ENCODE results near the gene PROX2. TPM values are rescaled to one million over a fixed set of nuclear protein-coding genes. Genes with fewer than 3 reads are reported as not detected.

PROX2 gene
- total RNA-seq, 1 donor from 2014 or later: not detected

DNA sequence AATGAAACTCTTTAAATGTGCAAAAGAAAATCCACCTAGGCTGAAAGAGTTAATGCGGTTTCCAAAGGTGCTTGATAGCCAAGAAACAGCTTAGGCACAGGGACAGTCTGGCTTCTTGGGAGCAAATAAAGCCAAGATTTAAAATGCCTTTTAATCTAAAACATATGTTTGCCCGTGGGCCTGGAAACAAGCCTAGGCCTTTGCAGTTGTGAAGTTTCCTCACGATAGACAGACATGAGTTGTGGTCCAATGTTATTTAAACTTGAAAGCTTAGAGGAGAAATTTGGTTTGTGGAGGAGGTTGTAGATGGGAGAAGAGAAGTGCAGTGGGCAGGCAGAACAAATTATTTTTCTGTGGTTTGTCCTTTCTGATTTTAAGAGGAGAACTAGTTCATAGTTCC, 29.8 kb downstream of the PROX2 start:
- Histone ChIP-seq H3K4me3 (no peak overlapping the region), H3K27me3 (no peaks in the 10 kb centered on the region), H3K4me1 (no peaks in the 10 kb centered on the region), H3K36me3 (no peaks in the 10 kb centered on the region), H3K27ac (no peak overlapping the region), H3K9me3 (no peaks in the 10 kb centered on the region)
- TF ChIP-seq, protein P1, sequence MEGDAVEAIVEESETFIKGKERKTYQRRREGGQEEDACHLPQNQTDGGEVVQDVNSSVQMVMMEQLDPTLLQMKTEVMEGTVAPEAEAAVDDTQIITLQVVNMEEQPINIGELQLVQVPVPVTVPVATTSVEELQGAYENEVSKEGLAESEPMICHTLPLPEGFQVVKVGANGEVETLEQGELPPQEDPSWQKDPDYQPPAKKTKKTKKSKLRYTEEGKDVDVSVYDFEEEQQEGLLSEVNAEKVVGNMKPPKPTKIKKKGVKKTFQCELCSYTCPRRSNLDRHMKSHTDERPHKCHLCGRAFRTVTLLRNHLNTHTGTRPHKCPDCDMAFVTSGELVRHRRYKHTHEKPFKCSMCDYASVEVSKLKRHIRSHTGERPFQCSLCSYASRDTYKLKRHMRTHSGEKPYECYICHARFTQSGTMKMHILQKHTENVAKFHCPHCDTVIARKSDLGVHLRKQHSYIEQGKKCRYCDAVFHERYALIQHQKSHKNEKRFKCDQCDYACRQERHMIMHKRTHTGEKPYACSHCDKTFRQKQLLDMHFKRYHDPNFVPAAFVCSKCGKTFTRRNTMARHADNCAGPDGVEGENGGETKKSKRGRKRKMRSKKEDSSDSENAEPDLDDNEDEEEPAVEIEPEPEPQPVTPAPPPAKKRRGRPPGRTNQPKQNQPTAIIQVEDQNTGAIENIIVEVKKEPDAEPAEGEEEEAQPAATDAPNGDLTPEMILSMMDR (IDR thresholded peaks at IDR 0.05): no peak
- intact Hi-C loops (cut with DNase I): no loop called here
- no peak for DNase-seq (ENCODE audit: low spot score in 2 of 2)

DNA sequence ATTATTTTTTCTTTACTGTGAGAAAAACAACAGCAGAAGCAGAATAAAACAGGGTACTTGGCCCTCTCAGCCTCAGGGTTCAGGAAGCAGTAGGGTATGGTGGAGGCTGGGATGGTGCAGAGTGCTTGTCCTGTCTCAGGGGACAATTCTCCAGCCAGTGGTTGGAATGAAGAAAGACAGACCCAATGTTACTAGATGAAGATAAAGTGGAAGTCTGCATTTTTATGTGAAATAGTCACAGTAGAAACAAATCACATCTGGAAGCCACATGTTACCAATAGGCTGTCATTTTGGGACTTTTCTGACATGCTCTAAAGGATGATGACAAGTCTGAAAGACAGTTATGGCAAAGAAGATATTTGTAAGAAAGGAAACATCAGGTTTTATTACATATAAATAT, 32.3 kb downstream of the PROX2 start:
- no peak for DNase-seq (ENCODE audit: low spot score in 2 of 2)
- H3K9me3 ChIP-seq: no peaks in the 10 kb centered on the region
- intact Hi-C loops (cut with DNase I): no loop called here

DNA sequence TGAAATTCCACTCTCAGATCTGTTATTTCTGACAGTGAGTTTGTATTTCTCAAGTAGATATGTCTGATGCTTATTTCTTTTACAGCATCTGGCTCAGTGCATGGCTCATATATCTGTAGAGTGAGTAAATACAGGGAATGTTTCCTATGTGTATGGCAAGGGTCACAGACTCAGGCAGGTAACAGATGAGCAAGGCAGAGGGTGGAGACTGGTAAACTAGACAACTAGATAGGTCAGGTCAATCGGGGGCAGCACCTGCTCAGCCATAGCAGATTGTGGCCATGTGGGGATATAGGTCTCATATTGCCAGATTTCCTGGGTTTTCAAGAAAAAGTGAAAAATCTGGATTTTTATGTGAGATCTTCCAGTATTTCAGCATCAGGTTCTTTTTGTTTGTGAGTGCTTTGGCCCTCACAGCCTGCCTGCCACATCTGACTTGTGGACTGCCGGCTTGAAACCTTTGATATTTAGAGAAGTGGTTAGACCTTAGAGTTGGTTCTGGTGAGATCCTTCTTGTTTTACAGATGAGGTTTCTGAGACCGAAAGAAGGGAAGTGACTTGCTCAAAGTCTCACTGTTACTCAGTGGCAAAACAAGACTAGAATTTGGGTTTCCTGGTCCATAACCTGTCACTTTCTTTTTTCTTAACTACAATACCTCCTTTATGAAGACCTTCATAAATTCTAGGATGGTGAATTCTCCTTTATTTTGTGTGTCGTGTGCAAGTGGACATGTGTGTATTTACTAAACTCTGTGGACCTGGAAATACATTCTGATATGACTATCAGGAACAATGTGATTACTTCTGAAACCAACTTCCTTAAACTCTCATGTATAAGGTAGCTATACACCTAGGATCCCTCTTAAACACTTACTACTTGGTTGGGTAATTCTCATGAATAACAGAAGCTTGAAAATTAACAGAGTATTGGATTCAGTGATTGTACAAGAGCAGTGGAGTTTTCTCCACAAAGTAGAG, 34.4 kb downstream of the PROX2 start:
- peaks cover 4 to 7% of the 10 kb centered on the region in 2 donors for H3K36me3 ChIP-seq
- H3K27ac ChIP-seq: no peak overlapping the region
- TF ChIP-seq, protein P1 (IDR thresholded peaks at IDR 0.05): no peak
- H3K9me3 ChIP-seq: no peaks in the 10 kb centered on the region
- intact Hi-C loops (cut with DNase I): no loop called here
- no peaks in the 10 kb centered on the region for H3K4me1 ChIP-seq
- no peaks in the 10 kb centered on the region for H3K27me3 ChIP-seq
- H3K4me3 ChIP-seq: no peak overlapping the region
- no peak for DNase-seq (ENCODE audit: low spot score in 2 of 2)

More for the DNA sequence above, 32.3 kb downstream of the PROX2 start:
- no peak overlapping the region for H3K4me3 ChIP-seq
- H3K4me1 ChIP-seq: no peaks in the 10 kb centered on the region
- peaks cover 4 to 6% of the 10 kb centered on the region in 2 donors for H3K36me3 ChIP-seq
- TF ChIP-seq, protein P1 (IDR thresholded peaks at IDR 0.05): no peak
- H3K27ac ChIP-seq: no peak overlapping the region
- no peaks in the 10 kb centered on the region for H3K27me3 ChIP-seq

DNA sequence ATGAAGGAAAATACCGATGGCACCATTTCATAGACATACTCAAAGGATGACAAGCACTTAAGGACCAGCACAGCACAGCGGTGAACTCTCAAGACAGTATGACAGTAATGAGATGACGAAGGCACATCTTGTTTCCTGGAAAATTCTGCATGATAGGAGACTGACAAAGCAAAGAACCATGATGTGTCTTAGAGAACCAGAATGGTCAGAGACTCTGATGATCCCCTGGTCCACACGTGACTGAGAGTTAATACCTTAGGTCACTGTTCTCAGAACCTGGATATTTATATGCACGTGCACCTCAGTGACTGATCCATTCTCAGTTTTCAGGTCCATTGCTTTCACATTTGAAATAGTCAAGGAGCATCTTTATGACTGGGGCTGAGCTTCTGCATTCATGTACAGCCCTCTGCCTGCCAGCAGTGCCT, 35.3 kb downstream of the PROX2 start:
- no peaks in the 10 kb centered on the region for H3K4me1 ChIP-seq
- H3K27ac ChIP-seq: no peak overlapping the region
- H3K36me3 ChIP-seq: peaks cover 4 to 16% of the 10 kb centered on the region in 2 donors
- no peaks in the 10 kb centered on the region for H3K27me3 ChIP-seq
- no peak overlapping the region for H3K4me3 ChIP-seq
- TF ChIP-seq, protein P1 (IDR thresholded peaks at IDR 0.05): no peak
- intact Hi-C loops (cut with DNase I): no loop called here
- no peak for DNase-seq (ENCODE audit: low spot score in 2 of 2)
- H3K9me3 ChIP-seq: no peaks in the 10 kb centered on the region

DNA sequence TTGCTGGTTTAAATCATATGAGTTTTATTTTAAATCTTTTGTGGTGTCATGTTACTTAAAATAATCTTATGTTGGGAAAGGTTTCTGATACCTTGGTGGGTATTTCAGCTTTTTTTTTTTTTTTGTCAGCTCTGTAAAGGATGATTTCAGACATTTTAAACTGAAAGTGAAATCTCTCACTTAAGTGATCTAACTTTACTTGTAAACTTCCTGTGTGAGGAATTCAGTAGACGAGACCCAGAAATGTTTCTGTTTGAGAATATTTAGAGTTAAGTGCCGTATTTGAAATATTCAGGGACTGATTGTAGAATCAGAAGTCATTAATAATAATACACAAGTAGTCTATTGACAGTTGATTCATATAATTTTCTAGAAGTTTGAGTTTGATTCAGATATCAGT, 37.8 kb downstream of the PROX2 start:
- H3K27ac ChIP-seq: no peak overlapping the region
- no peaks in the 10 kb centered on the region for H3K27me3 ChIP-seq
- H3K4me3 ChIP-seq: no peak overlapping the region
- TF ChIP-seq, protein P1 (IDR thresholded peaks at IDR 0.05): no peak
- intact Hi-C loops (cut with DNase I): no loop called here
- no peak for DNase-seq (ENCODE audit: low spot score in 2 of 2)
- H3K36me3 ChIP-seq: peaks cover 4 to 21% of the 10 kb centered on the region in 2 donors
- H3K4me1 ChIP-seq: no peaks in the 10 kb centered on the region
- H3K9me3 ChIP-seq: no peaks in the 10 kb centered on the region

All from ascending aorta (tissue), 2 donors.